LNCAP (cell line): ENCODE data around the gene ITSN1.

Experiments
- CTCF ChIP-seq: fragments of 450-650 bp; IDR thresholded peaks from 2 replicates; pipeline ENCODE4 v1.5.1; 2017; ENCODE audit warnings: mild to moderate bottlenecking

Gene ITSN1

GRCh38 chr21:33940164-33940880, 298.0 kb downstream of the ITSN1 start:
- no peak for TF ChIP-seq CTCF

DNA sequence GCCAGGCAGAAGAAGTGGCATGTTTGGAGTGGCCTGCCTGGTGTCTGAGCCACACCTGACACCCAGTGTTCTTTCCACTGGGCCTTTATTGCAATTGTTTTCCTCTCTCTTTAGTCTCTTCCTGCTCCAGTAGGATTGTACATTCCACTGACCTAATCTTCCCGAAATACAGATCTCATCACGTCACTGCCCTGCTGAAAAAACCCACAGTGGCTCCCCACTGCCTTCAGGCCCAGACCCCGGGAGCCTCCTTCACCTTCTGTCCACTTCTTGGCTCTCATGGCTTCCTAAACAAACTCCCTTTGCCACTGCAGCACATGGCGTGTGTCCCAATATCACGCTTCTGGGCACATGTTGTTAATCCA, 298.6 kb downstream of the ITSN1 start:
- no peak for TF ChIP-seq CTCF

- no peak for TF ChIP-seq CTCF
Measured at GRCh38 chr21:33942426-33942825, 300.1 kb downstream of the ITSN1 start.

DNA sequence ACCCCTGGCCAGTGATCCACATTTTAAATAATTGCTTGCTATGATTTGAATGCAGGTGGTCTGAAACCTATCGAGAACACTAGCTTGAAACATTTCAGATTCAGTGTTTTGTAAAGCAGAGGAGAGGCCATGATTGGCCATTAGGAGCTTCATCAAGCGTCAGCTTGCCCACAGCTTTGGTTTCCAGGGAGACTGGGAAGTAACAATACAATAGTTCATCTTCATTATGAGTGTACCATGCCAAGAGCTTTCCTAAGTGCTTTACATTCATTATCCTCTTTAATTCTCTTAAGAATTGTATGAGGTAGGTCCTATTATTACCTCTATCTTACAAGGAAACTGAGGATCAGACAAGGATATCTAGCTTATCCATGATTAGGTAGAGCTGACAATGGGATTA, 301.0 kb downstream of the ITSN1 start:
- no peak for TF ChIP-seq CTCF

DNA sequence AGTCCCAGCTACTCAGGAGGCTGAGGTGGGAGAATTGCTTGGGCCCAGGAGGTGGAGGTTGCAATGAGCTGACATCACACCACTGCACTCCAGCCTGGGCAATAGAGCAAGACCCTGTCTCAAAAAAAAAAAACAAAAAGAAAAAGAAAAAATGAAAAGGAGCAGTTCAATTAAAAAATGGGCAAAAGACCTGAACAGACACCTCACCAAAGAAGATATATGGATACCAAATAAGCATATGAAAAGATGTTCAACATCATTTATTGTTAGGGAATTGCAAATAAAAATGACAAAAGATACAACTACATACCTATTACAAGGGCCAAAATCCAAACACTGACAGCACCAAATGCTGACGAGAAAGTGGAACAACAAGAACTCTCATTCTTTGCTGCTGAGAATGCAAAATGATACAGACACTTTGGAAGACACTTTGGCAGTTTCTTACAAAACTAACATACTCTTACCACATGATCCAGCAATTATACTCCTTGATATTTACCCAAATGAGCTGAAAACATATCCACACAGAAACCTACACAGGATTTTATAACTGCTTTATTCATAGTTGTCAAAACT, 302.0 kb downstream of the ITSN1 start:
- no peak for TF ChIP-seq CTCF

- no peak for TF ChIP-seq CTCF
Measured at GRCh38 chr21:33945652-33946270, 303.5 kb downstream of the ITSN1 start.

DNA sequence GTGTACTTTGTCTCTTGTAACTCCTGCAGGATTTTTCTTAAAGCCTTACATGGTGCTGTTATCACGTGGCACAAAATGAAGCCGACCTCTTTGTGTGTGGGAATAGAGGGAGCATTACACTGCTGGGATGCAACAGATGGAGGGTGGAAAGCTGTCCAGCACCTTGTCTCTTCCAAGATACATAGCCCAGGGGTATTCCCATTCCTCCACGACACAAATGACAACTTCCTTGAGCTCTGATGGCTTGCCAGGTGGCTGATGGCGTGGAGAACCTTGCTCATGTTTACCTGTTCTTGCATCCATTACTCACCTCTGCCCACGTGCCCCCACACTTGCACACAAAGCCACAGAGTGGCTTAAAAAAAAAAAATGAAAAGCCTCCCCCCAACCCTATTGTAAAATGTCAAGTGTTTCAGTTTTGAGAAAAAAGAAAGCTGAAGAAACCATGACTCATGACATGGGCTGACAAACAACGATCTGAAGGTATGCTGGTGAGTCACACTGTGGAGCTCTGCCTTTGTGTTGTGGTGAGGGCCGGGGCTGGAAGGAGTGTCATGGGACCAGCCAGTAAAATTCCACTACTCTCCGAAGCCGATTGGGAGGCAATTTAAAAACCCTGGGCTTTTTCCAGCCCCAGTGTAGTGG, 305.3 kb downstream of the ITSN1 start:
- TF ChIP-seq CTCF, result no peak
